Urinary bladder (tissue), 4 donors: ENCODE measurements around the gene ASIC3. TPM values are rescaled to one million over a fixed set of nuclear protein-coding genes. Genes with fewer than 3 reads are reported as not detected.

Experiments
- DNase-seq: peaks from one replicate; pipeline ENCODE4 v3.0.0-alpha.2; 2015; ENCODE audit errors: extremely low spot score
- H3K27ac ChIP-seq: one replicate; pipeline ENCODE4 v1.5.1; 2013; ENCODE audit warnings: low read depth, mild to moderate bottlenecking, moderate library complexity
- H3K36me3 ChIP-seq: one replicate; pipeline ENCODE4 v1.6.1; 2013; ENCODE audit warnings: mild to moderate bottlenecking, moderate library complexity; ENCODE audit not compliant: insufficient read depth
- H3K4me1 ChIP-seq: one replicate; pipeline ENCODE4 v1.6.1; 2013; ENCODE audit warnings: mild to moderate bottlenecking, moderate library complexity; ENCODE audit not compliant: insufficient read depth
- H3K4me3 ChIP-seq: one replicate; pipeline ENCODE4 v1.5.1; 2013; ENCODE audit warnings: low read depth, low read length
- WGBS: extraction: QIAGEN DNeasy Blood & Tissue Kit; methylation state at CpG from one replicate; pipeline ENCODE4 v1.1.7; 2013; 5-methylcytosine and 5-hydroxymethylcytosine counted together
- polyA plus RNA-seq: library from polyadenylated mRNA; stranded (reverse); fragments of 200-250 nt; gene quantifications from one replicate; pipeline ENCODE4 v1.2.3, GENCODE V29; 2013
- total RNA-seq: library from RNA; depleted of rRNA; stranded (reverse); fragments of >200 nt; gene quantifications from one replicate; pipeline ENCODE4 v1.2.3, GENCODE V29; 2014
- donor health status: healthy with polysubstance abuse.
- donor health status: healthy.

ASIC3 gene
- total and polyA plus RNA-seq, 2 donors: 1.1 to 2.0 TPM

GRCh38 chr7:151071032-151071866 is 22.9 kb downstream of the ASIC3 start:
- DNase-seq: no peak
- no peak overlapping the region for H3K27ac ChIP-seq
- no peak overlapping the region for H3K4me3 ChIP-seq
- WGBS: 92% methylated on average over 39 of the region's 39 CpGs
- H3K4me1 ChIP-seq: no peaks in the 10 kb centered on the region
- H3K36me3 ChIP-seq: peaks cover 8% of the 10 kb centered on the region

- WGBS: 85% methylated on average over 17 of the region's 17 CpGs
- Histone ChIP-seq H3K36me3 (peaks cover 8% of the 10 kb centered on the region), H3K4me1 (no peaks in the 10 kb centered on the region), H3K4me3 (no peak overlapping the region), H3K27ac (no peak overlapping the region)
- DNase-seq: no peak
Observed at GRCh38 chr7:151073990-151074389, 25.7 kb downstream of the ASIC3 start.

- 89% methylated on average over 26 of the region's 26 CpGs for WGBS
- H3K27ac ChIP-seq: no peak overlapping the region
- no peak overlapping the region for H3K4me3 ChIP-seq
- peaks cover 6% of the 10 kb centered on the region for H3K36me3 ChIP-seq
- DNase-seq: no peak
- no peaks in the 10 kb centered on the region for H3K4me1 ChIP-seq
Observed at GRCh38 chr7:151074817-151075661, 26.7 kb downstream of the ASIC3 start.

- H3K36me3 ChIP-seq: peaks cover 3% of the 10 kb centered on the region
- H3K4me3 ChIP-seq: no peak overlapping the region
- no peak for DNase-seq
- H3K4me1 ChIP-seq: no peaks in the 10 kb centered on the region
- H3K27ac ChIP-seq: no peak overlapping the region
- 81% methylated on average over 7 of the region's 7 CpGs for WGBS
Observed at GRCh38 chr7:151075662-151075971, 27.3 kb downstream of the ASIC3 start.

GRCh38 chr7:151075978-151076426 is 27.7 kb downstream of the ASIC3 start:
- no peak for DNase-seq
- peaks cover 3% of the 10 kb centered on the region for H3K36me3 ChIP-seq
- 83% methylated on average over 22 of the region's 22 CpGs for WGBS

GRCh38 chr7:151076863-151077704 is 28.8 kb downstream of the ASIC3 start:
- Histone ChIP-seq H3K27ac (no peak overlapping the region), H3K36me3 (peaks cover 3% of the 10 kb centered on the region)

More at GRCh38 chr7:151075978-151076426, 27.7 kb downstream of the ASIC3 start:
- no peak overlapping the region for H3K27ac ChIP-seq
- H3K4me3 ChIP-seq: no peak overlapping the region
- H3K4me1 ChIP-seq: no peaks in the 10 kb centered on the region

GRCh38 chr7:151077705-151078232 is 29.4 kb downstream of the ASIC3 start:
- no peak for DNase-seq
- peaks cover 3% of the 10 kb centered on the region for H3K36me3 ChIP-seq
- no peak overlapping the region for H3K27ac ChIP-seq
- 70% methylated on average over 10 of the region's 10 CpGs for WGBS
- no peaks in the 10 kb centered on the region for H3K4me1 ChIP-seq
- H3K4me3 ChIP-seq: no peak overlapping the region

More at GRCh38 chr7:151076863-151077704, 28.8 kb downstream of the ASIC3 start:
- H3K4me3 ChIP-seq: no peak overlapping the region
- no peak for DNase-seq
- no peaks in the 10 kb centered on the region for H3K4me1 ChIP-seq
- WGBS: 74% methylated on average over 33 of the region's 33 CpGs

GRCh38 chr7:151078233-151079040 is 30.1 kb downstream of the ASIC3 start:
- H3K27ac ChIP-seq: no peak overlapping the region
- WGBS: 37% methylated on average over 22 of the region's 22 CpGs
- peaks cover 3% of the 10 kb centered on the region for H3K36me3 ChIP-seq
- H3K4me3 ChIP-seq: no peak overlapping the region
- DNase-seq: no peak
- no peaks in the 10 kb centered on the region for H3K4me1 ChIP-seq

- peaks cover 3% of the 10 kb centered on the region for H3K36me3 ChIP-seq
- peak overlapping the region; percentile 81 for H3K4me3 ChIP-seq
- no peak overlapping the region for H3K27ac ChIP-seq
- 72% methylated on average over 27 of the region's 27 CpGs for WGBS
- DNase-seq: no peak
- no peaks in the 10 kb centered on the region for H3K4me1 ChIP-seq
Observed at GRCh38 chr7:151079199-151079910, 31.0 kb downstream of the ASIC3 start.

- Histone ChIP-seq H3K4me1 (no peaks in the 10 kb centered on the region), H3K27ac (peak overlapping the region; percentile 97), H3K4me3 (peak overlapping the region; percentile 81), H3K36me3 (no peaks in the 10 kb centered on the region)
- WGBS: under 1% methylated on average over 31 of the region's 31 CpGs
- DNase-seq: no peak
Observed at GRCh38 chr7:151080067-151080521, 31.8 kb downstream of the ASIC3 start.

GRCh38 chr7:151080522-151081169 is 32.3 kb downstream of the ASIC3 start, which contains the start of gene FASTK:
FASTK (minus strand) TSS chr7:151080809; CDS start chr7:151080766, 43 bp downstream.
- Histone ChIP-seq H3K27ac (peak within 1 kb of the TSS; percentile 97), H3K4me3 (peak within 1 kb of the TSS; percentile 81), H3K36me3 (no peaks in the 10 kb centered on the region), H3K4me1 (no peaks in the 10 kb centered on the region)
- WGBS: 1% methylated on average over 66 of the region's 66 CpGs
- DNase-seq: peak; percentile 79
